Astrocyte (in vitro differentiated cells and primary cell): ENCODE results near the gene EBLN2.

Source experiments
- CTCF ChIP-seq: IDR thresholded peaks from 2 replicates; pipeline ENCODE4 v1.5.1; 2011; ENCODE audit warnings: low read depth, mild to moderate bottlenecking, inconsistent platforms, low read length, moderate library complexity; ENCODE audit not compliant: insufficient read depth
- EZH2 ChIP-seq: IDR thresholded peaks from 2 replicates; pipeline ENCODE4 v1.6.1; 2012; ENCODE audit warnings: mild to moderate bottlenecking, low read length, inconsistent platforms; ENCODE audit not compliant: insufficient read depth

GRCh38 chr3:73107215-73107614 is 45.8 kb downstream of the EBLN2 start:
- TF ChIP-seq CTCF, result no peak
- no peak for TF ChIP-seq EZH2
